Type B pancreatic cell (in vitro differentiated cells): ENCODE results near the gene ITPK1. TPM values are rescaled to one million over a fixed set of nuclear protein-coding genes. Genes with fewer than 3 reads are reported as not detected.

Experiments used
- DNase-seq: peaks from one replicate; pipeline ENCODE4 v3.0.0; 2021; ENCODE audit warnings: mixed read lengths; ENCODE audit not compliant: unreplicated experiment; ENCODE audit errors: extremely low spot score
- H3K27ac Mint-ChIP-seq: 2 replicates; pipeline ENCODE4 v1.8.0; 2021; ENCODE audit warnings: mild to moderate bottlenecking, mixed read lengths
- H3K27me3 Mint-ChIP-seq: 2 replicates; pipeline ENCODE4 v1.8.0; 2021; ENCODE audit warnings: mixed read lengths
- H3K36me3 Mint-ChIP-seq: 2 replicates; pipeline ENCODE4 v1.8.0; 2021; ENCODE audit warnings: mixed read lengths
- H3K4me1 Mint-ChIP-seq: one replicate; pipeline ENCODE4 v1.8.0; 2021; ENCODE audit warnings: mixed read lengths; ENCODE audit not compliant: unreplicated experiment
- H3K4me3 Mint-ChIP-seq: 2 replicates; pipeline ENCODE4 v1.8.0; 2021; ENCODE audit warnings: mild to moderate bottlenecking, mixed read lengths
- H3K9me3 Mint-ChIP-seq: 2 replicates; pipeline ENCODE4 v1.8.0; 2021; ENCODE audit warnings: mixed read lengths
- total RNA-seq: library from RNA; stranded (reverse); gene quantifications from 2 replicates; pipeline ENCODE4 v1.2.1, GENCODE V29; 2021; ENCODE audit warnings: low replicate concordance
- TF ChIP-seq, protein P1 (sequence below): fragments of 200-600 bp; sonication (generic); conservative IDR thresholded peaks from 2 replicates; pipeline ENCODE4 v1.5.0; 2021; ENCODE audit warnings: antibody characterized with exemption, mild to moderate bottlenecking

ITPK1 gene
- total RNA-seq, 1 donor from 2014 or later = 40.2 TPM

DNA sequence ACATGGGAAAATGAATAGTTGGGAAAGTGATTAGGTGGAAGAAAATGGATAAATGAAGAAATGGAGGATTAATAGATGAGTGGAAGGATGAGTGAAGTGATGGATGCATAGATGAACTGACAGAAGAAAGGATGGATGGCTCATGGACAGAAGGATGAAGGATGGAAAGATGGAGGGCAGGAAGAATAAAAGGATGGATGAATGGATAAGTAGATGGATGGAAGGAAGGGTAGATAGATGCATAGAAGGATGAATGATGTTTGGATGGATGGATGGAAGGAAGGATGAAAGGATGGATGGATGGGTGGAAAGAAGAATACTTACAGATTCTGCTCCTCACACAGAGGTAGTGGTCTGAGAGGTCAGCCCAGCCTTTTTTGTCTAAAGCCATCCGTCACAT lies 228.6 kb downstream of the ITPK1 start:
- no peak overlapping the region for H3K4me3 Mint-ChIP-seq
- TF ChIP-seq, protein P1, sequence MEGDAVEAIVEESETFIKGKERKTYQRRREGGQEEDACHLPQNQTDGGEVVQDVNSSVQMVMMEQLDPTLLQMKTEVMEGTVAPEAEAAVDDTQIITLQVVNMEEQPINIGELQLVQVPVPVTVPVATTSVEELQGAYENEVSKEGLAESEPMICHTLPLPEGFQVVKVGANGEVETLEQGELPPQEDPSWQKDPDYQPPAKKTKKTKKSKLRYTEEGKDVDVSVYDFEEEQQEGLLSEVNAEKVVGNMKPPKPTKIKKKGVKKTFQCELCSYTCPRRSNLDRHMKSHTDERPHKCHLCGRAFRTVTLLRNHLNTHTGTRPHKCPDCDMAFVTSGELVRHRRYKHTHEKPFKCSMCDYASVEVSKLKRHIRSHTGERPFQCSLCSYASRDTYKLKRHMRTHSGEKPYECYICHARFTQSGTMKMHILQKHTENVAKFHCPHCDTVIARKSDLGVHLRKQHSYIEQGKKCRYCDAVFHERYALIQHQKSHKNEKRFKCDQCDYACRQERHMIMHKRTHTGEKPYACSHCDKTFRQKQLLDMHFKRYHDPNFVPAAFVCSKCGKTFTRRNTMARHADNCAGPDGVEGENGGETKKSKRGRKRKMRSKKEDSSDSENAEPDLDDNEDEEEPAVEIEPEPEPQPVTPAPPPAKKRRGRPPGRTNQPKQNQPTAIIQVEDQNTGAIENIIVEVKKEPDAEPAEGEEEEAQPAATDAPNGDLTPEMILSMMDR = no peak
- H3K4me1 Mint-ChIP-seq = no peaks in the 10 kb centered on the region
- DNase-seq = no peak
- no peaks in the 10 kb centered on the region for H3K36me3 Mint-ChIP-seq
- H3K27ac Mint-ChIP-seq = no peak overlapping the region
- no peaks in the 10 kb centered on the region for H3K9me3 Mint-ChIP-seq
- peaks cover 46% of the 10 kb centered on the region for H3K27me3 Mint-ChIP-seq

Other genes starting within 250 kb of the ITPK1 start
- gene CHGA, start 192.8 kb downstream of the ITPK1 start, total RNA-seq = 1,527 and 3,424 TPM in 2 replicates
- gene MOAP1, start 69.0 kb upstream of the ITPK1 start, total RNA-seq = 19.3 and 20.5 TPM in 2 replicates
- 21.7 and 23.9 TPM in 2 replicates for gene LYSET, start 69.4 kb upstream of the ITPK1 start, total RNA-seq
- 11.9 and 14.3 TPM in 2 replicates for gene GON7, start 91.1 kb upstream of the ITPK1 start, total RNA-seq
- 16.1 and 21.7 TPM in 2 replicates for gene UBR7, start 91.3 kb upstream of the ITPK1 start, total RNA-seq
- 47.9 and 48.1 TPM in 2 replicates for gene BTBD7, start 217.1 kb upstream of the ITPK1 start, total RNA-seq
- not detected in 2 replicates for gene COX8C, start 231.3 kb upstream of the ITPK1 start, total RNA-seq